Subcutaneous adipose tissue (tissue), 4 donors: ENCODE data around the gene SIK2. TPM values are rescaled to one million over a fixed set of nuclear protein-coding genes. Genes with fewer than 3 reads are reported as not detected.

ENCODE experiments used
- CTCF ChIP-seq: fragments of 450-650 bp; IDR thresholded peaks from one replicate; pipeline ENCODE4 v1.5.1; 2016; ENCODE audit warnings: low read depth, mild to moderate bottlenecking, control low read depth, antibody characterized with exemption, moderate library complexity
- total RNA-seq, 4 donors: library from RNA; depleted of rRNA; stranded (reverse); fragments of >200 nt; gene quantifications; one replicate each; pipeline ENCODE4 v1.1.0, GENCODE V29; 2016

SIK2 gene
- total RNA-seq, 4 donors from 2014 or later, result 75.8 to 113 (median 101) TPM

- TF ChIP-seq CTCF, result no peak
Measured at GRCh38 chr11:111776398-111777093, 174.3 kb downstream of the SIK2 start.

GRCh38 chr11:111777094-111778046, 175.1 kb downstream of the SIK2 start:
- TF ChIP-seq CTCF, result no peak

GRCh38 chr11:111778047-111778558, 175.9 kb downstream of the SIK2 start:
- TF ChIP-seq CTCF, result no peak

GRCh38 chr11:111779118-111779517, 176.9 kb downstream of the SIK2 start:
- TF ChIP-seq CTCF, result no peak

Other genes with a start within 250 kb of the SIK2 start
- gene POU2AF1, start 223.2 kb upstream of the SIK2 start, total RNA-seq, result 1 to 10 TPM in 1 of 4 donors, under 1 TPM in 1, not detected in 2; 0.17 to 2.1 TPM
- gene BTG4, start 90.1 kb upstream of the SIK2 start, total RNA-seq, result not detected
- gene HOATZ, start 87.7 kb upstream of the SIK2 start, total RNA-seq, result not detected
- 1 to 10 TPM; 1.5 to 5.1 (median 3.8) TPM for gene LAYN, start 61.7 kb upstream of the SIK2 start, total RNA-seq
- gene PPP2R1B, start 163.9 kb downstream of the SIK2 start, total RNA-seq, result 100 to 1,000 TPM in 1 of 4 donors, 10 to 100 TPM in 3; 35.8 to 146 (median 67.8) TPM